ENCODE measurements around the gene AGBL1. TPM values are rescaled to one million over a fixed set of nuclear protein-coding genes. Genes with fewer than 3 reads are reported as not detected.
A peak's percentile ranks its signal among the peaks of the same experiment; 100 is the strongest.

AGBL1 gene
- total RNA-seq, 1 donor from 2014 or later = 0.76 TPM

DNA sequence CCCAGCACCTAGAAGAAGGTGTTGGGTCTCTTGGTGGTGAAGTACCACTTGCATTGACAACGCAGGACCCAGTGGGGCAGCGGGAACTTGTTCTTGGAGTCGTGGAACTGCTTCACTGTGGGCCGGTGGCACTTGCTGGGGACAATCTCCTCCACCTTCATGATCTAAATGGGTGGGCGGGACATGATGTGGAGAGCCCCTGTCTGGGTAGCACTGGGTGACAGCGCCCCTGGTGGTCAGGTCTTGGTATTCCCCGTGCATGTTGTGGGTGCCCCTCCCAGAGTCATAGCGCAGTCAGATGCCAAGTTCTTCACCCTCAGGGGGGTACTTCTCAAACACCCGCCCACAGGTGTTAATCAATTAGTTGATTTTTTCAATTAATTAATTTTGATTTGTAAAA is 60.2 kb downstream of the AGBL1 start:
- H3K36me3 Mint-ChIP-seq (ENCODE audit: unreplicated experiment) = no peaks in the 10 kb centered on the region
- no peaks in the 10 kb centered on the region for H3K4me1 Mint-ChIP-seq (ENCODE audit: low read depth, unreplicated experiment)
- no peak overlapping the region for H3K27ac Mint-ChIP-seq (ENCODE audit: unreplicated experiment)
- H3K4me3 Mint-ChIP-seq (ENCODE audit: unreplicated experiment) = no peak overlapping the region
- H3K27me3 Mint-ChIP-seq (ENCODE audit: unreplicated experiment) = no peaks in the 10 kb centered on the region
- TF ChIP-seq CTCF (IDR thresholded peaks at IDR 0.05; ENCODE audit: partially characterized antibody, unreplicated experiment) = peak; percentile 62
- DNase-seq = peak; percentile 26
- H3K9me3 Mint-ChIP-seq (ENCODE audit: unreplicated experiment) = no peaks in the 10 kb centered on the region

DNA sequence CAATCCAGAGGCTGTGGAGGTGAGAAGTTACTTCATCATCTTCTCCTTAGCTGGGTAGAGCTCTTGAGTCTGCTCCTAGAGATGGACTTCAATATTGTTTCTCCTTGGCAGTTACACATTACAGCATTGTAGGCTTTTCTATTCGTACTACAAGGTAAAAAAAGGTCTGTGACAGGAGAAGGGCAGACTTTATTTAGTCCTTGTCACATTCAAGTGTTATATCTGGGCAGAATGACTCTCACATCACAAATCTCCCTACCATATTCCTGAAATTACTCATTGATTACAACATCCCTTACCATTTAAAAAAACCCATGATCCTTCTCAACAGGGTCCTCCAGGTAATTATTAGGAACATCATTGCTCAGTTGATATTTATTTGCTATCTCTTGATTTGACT is 75.0 kb downstream of the AGBL1 start:
- peaks cover 13% of the 10 kb centered on the region for H3K36me3 Mint-ChIP-seq (ENCODE audit: unreplicated experiment)
- no peaks in the 10 kb centered on the region for H3K27me3 Mint-ChIP-seq (ENCODE audit: unreplicated experiment)
- H3K4me1 Mint-ChIP-seq (ENCODE audit: low read depth, unreplicated experiment) = no peaks in the 10 kb centered on the region
- no peak for DNase-seq
- no peaks in the 10 kb centered on the region for H3K9me3 Mint-ChIP-seq (ENCODE audit: unreplicated experiment)
- H3K4me3 Mint-ChIP-seq (ENCODE audit: unreplicated experiment) = no peak overlapping the region
- H3K27ac Mint-ChIP-seq (ENCODE audit: unreplicated experiment) = no peak overlapping the region
- no peak for TF ChIP-seq CTCF (IDR thresholded peaks at IDR 0.05; ENCODE audit: partially characterized antibody, unreplicated experiment)

DNA sequence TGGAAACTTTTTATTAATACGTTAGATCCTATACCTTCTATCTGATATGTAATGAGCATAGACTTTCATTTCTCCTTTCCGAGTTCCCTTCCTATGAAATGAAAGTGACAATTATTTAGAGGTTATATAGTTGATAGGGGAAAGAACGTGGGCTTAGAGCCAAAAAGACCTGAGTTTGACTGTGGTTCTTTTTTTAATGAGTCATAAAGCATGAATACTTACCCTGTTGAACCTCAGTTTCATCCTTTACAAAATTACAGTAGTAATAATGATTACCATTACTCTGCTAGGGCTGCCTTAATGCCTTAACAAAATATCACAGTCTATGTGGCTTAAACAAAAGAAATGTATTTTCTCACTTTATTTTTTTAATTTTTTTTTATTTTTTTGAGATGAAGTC is 75.9 kb downstream of the AGBL1 start:
- Mint-ChIP-seq H3K27ac (ENCODE audit: unreplicated experiment) (no peak overlapping the region), H3K4me1 (ENCODE audit: low read depth, unreplicated experiment) (no peaks in the 10 kb centered on the region), H3K27me3 (ENCODE audit: unreplicated experiment) (no peaks in the 10 kb centered on the region), H3K4me3 (ENCODE audit: unreplicated experiment) (no peak overlapping the region), H3K36me3 (ENCODE audit: unreplicated experiment) (peaks cover 6% of the 10 kb centered on the region), H3K9me3 (ENCODE audit: unreplicated experiment) (no peaks in the 10 kb centered on the region)
- TF ChIP-seq CTCF (IDR thresholded peaks at IDR 0.05; ENCODE audit: partially characterized antibody, unreplicated experiment) = no peak
- DNase-seq = no peak

DNA sequence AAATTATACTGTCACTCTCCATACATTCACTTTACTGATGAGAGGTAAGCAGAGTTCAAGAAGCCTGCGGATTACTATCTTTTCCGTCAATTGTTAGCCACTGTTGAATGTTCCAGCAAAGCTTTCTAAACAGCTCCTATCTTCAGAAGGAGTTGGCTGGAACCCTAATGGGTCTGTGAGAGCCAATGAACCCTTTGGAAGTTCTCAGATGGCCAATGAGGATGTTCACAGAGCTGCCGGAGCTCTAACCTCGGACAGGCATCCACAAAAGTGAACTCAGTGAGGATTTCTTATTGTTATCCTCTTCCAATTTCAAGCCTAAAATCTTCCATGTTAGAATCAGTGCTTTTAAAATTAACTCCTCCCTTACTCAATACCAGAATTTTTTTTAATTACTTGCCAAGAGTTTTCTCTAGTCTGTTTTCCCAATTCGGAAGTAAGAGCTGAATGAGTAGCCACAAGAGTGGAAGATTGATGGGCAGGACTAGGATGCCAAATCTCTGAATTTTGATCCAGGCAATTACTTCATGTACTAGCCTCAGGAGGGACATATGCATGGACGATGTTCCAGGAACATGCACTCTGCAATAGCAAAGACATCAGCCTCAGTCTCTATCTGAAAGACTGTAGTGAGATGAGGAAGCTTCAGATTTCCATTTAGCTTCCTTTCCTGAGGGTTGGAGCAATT is 78.1 kb downstream of the AGBL1 start:
- H3K9me3 Mint-ChIP-seq (ENCODE audit: unreplicated experiment) = no peaks in the 10 kb centered on the region
- no peak overlapping the region for H3K27ac Mint-ChIP-seq (ENCODE audit: unreplicated experiment)
- no peaks in the 10 kb centered on the region for H3K36me3 Mint-ChIP-seq (ENCODE audit: unreplicated experiment)
- H3K4me1 Mint-ChIP-seq (ENCODE audit: low read depth, unreplicated experiment) = no peaks in the 10 kb centered on the region
- H3K27me3 Mint-ChIP-seq (ENCODE audit: unreplicated experiment) = no peaks in the 10 kb centered on the region
- H3K4me3 Mint-ChIP-seq (ENCODE audit: unreplicated experiment) = no peak overlapping the region
- TF ChIP-seq CTCF (IDR thresholded peaks at IDR 0.05; ENCODE audit: partially characterized antibody, unreplicated experiment) = no peak
- no peak for DNase-seq

- Mint-ChIP-seq H3K36me3 (ENCODE audit: unreplicated experiment) (no peaks in the 10 kb centered on the region), H3K4me1 (ENCODE audit: low read depth, unreplicated experiment) (no peaks in the 10 kb centered on the region), H3K9me3 (ENCODE audit: unreplicated experiment) (no peaks in the 10 kb centered on the region), H3K4me3 (ENCODE audit: unreplicated experiment) (no peak overlapping the region), H3K27me3 (ENCODE audit: unreplicated experiment) (no peaks in the 10 kb centered on the region), H3K27ac (ENCODE audit: unreplicated experiment) (no peak overlapping the region)
- TF ChIP-seq CTCF (IDR thresholded peaks at IDR 0.05; ENCODE audit: partially characterized antibody, unreplicated experiment) = no peak
- DNase-seq = no peak
These were observed 79.8 kb downstream of the AGBL1 start for GRCh38 chr15:86159468-86159867.
